HepG2 (cell line): Measurements from ENCODE around the gene TTPAL. TPM values are rescaled to one million over a fixed set of nuclear protein-coding genes. Genes with fewer than 3 reads are reported as not detected.

ENCODE experiments used
- ADNP ChIP-seq: sonication (generic); formaldehyde crosslinking; IDR thresholded peaks from 2 replicates; pipeline ENCODE4 v1.4.0; 2020; ENCODE audit warnings: missing genetic modification reagents
- FOXK1 ChIP-seq: sonication (generic); formaldehyde crosslinking; IDR thresholded peaks from 2 replicates; pipeline ENCODE4 v1.4.0; 2020; ENCODE audit warnings: low read depth, missing genetic modification reagents, borderline replicate concordance
- PLSCR1 ChIP-seq: sonication (generic); formaldehyde crosslinking; IDR thresholded peaks from 2 replicates; pipeline ENCODE4 v1.5.0; 2020; ENCODE audit warnings: missing genetic modification reagents, mild to moderate bottlenecking, borderline replicate concordance
- PRMT3 ChIP-seq: sonication (generic); formaldehyde crosslinking; IDR thresholded peaks from 2 replicates; pipeline ENCODE4 v1.8.1; 2022; ENCODE audit warnings: low read depth, mild to moderate bottlenecking, moderate library complexity, missing genetic modification reagents, borderline replicate concordance
- SMC3 ChIP-seq: IDR thresholded peaks from 2 replicates; pipeline ENCODE4 v1.6.1; 2011; ENCODE audit warnings: low read length, improper control_type of control experiment
- SMYD3 ChIP-seq: sonication (generic); formaldehyde crosslinking; IDR thresholded peaks from 2 replicates; pipeline ENCODE4 v1.8.1; 2023; ENCODE audit warnings: mild to moderate bottlenecking, missing genetic modification reagents
- SNAPC5 ChIP-seq: sonication (generic); formaldehyde crosslinking; IDR thresholded peaks from 2 replicates; pipeline ENCODE4 v1.8.1; 2023; ENCODE audit warnings: mild to moderate bottlenecking, missing genetic modification reagents, borderline replicate concordance
- STAG1 ChIP-seq: sonication (generic); formaldehyde crosslinking; IDR thresholded peaks from 2 replicates; pipeline ENCODE4 v1.4.0; 2020; ENCODE audit warnings: missing genetic modification reagents
- TCF12 ChIP-seq, 2 experiments: fragments of 450-650 bp in 1 of 2; sonication (generic) in 1 of 2; formaldehyde crosslinking in 1 of 2; IDR thresholded peaks; 2 replicates each; pipeline versions ENCODE4 v1.6.1 to v1.8.0; 2017 to 2022; ENCODE audit warnings: antibody characterized with exemption in 1 of 2, mild to moderate bottlenecking in 1 of 2, missing genetic modification reagents in 1 of 2, moderate library complexity in 1 of 2
- YEATS2 ChIP-seq: sonication (generic); formaldehyde crosslinking; IDR thresholded peaks from 2 replicates; pipeline ENCODE4 v1.4.0; 2020; ENCODE audit warnings: missing genetic modification reagents, borderline replicate concordance
- ZNF136 ChIP-seq: sonication (generic); formaldehyde crosslinking; IDR thresholded peaks from 2 replicates; pipeline ENCODE4 v1.8.1; 2022; ENCODE audit warnings: low read depth, mild to moderate bottlenecking, moderate library complexity, missing genetic modification reagents
- ZNF18 ChIP-seq: sonication (generic); formaldehyde crosslinking; IDR thresholded peaks from 2 replicates; pipeline ENCODE4 v1.8.0; 2022; ENCODE audit warnings: mild to moderate bottlenecking, missing genetic modification reagents; ENCODE audit not compliant: insufficient replicate concordance
- ZNF280B ChIP-seq: sonication (generic); formaldehyde crosslinking; IDR thresholded peaks from 2 replicates; pipeline ENCODE4 v1.5.0; 2020; ENCODE audit warnings: missing genetic modification reagents, mild to moderate bottlenecking, borderline replicate concordance
- ZNF333 ChIP-seq: sonication (generic); formaldehyde crosslinking; IDR thresholded peaks from 2 replicates; pipeline ENCODE4 v1.4.0; 2020; ENCODE audit warnings: mild to moderate bottlenecking, missing genetic modification reagents, borderline replicate concordance
- ZNF503 ChIP-seq: sonication (generic); formaldehyde crosslinking; IDR thresholded peaks from 2 replicates; pipeline ENCODE4 v1.4.0; 2020; ENCODE audit warnings: missing genetic modification reagents
- ZNF800 ChIP-seq: sonication (generic); formaldehyde crosslinking; IDR thresholded peaks from 2 replicates; pipeline ENCODE4 v1.4.0; 2020; ENCODE audit warnings: missing genetic modification reagents
- polyA plus RNA-seq, 8 experiments: library from polyadenylated mRNA; depleted of rRNA in 3 of 8; stranded (reverse) in 7 of 8; unstranded in 1 of 8; fragments of >200 nt; fragmentation: Illumina TruSeq in 4 of 8; extraction: Trizol in 4 of 8; gene quantifications; 2 replicates each; pipeline versions ENCODE4 v1.2.1 to v1.2.3, GENCODE V29; 2011 to 2016; ENCODE audit warnings: low read depth in 4 of 8, missing spikeins in 1 of 8, mixed read lengths in 1 of 8; ENCODE audit not compliant: insufficient read depth in 1 of 8
- total RNA-seq, 5 experiments: library from RNA; depleted of rRNA; stranded (reverse); fragments of >200 nt; fragmentation: Illumina TruSeq; extraction: Trizol; gene quantifications; 2 replicates each; pipeline ENCODE4 v1.2.3, GENCODE V29; 2016; ENCODE audit warnings: low read depth in 1 of 5

TTPAL gene
- total and polyA plus RNA-seq, 2 of the 13 experiments (the other 11 are each of a cell fraction or from before 2014, with no cell fraction given), result 4.3 to 18.8 TPM

GRCh38 chr20:44433751-44434538 lies 41.7 kb upstream of the TTPAL start (continued):
- TF ChIP-seq PLSCR1 (CRISPR knock-in tag), result no peak
- TF ChIP-seq SMYD3, result peak; percentile 27; the same call in 1 of the 2 replicates
- TF ChIP-seq ADNP (CRISPR knock-in tag), result 0 out of 2 replicates have a peak, but pooled peaks have one; percentile 60
- TF ChIP-seq ZNF136 (CRISPR knock-in tag), result 0 out of 2 replicates have a peak, but pooled peaks have one; percentile 5
- TF ChIP-seq ZNF503 (CRISPR knock-in tag), result 0 out of 2 replicates have a peak, but pooled peaks have one; percentile 18
- TF ChIP-seq PRMT3 (CRISPR knock-in tag), result 0 out of 2 replicates have a peak, but pooled peaks have one; percentile 23
- peak; percentile 5; the same call in 1 of the 2 replicates for TF ChIP-seq STAG1 (CRISPR knock-in tag)
- peak; percentile 70 for TF ChIP-seq YEATS2 (CRISPR knock-in tag)
- TF ChIP-seq ZNF280B (CRISPR knock-in tag), result 0 out of 2 replicates have a peak, but pooled peaks have one; percentile 23
- no peak for TF ChIP-seq ZNF18
- TF ChIP-seq SNAPC5 (CRISPR knock-in tag), result no peak
- TF ChIP-seq SMC3, result 0 out of 2 replicates have a peak, but pooled peaks have one; percentile 9
- no peak for TF ChIP-seq TCF12 (IDR thresholded peaks at IDR 0.05)
- no peak for TF ChIP-seq TCF12 (CRISPR knock-in tag; IDR thresholded peaks at IDR 0.05)
- TF ChIP-seq FOXK1 (CRISPR knock-in tag), result peak; percentile 40; the same call in 1 of the 2 replicates
- 0 out of 2 replicates have a peak, but pooled peaks have one; percentile 21 for TF ChIP-seq ZNF333
- 0 out of 2 replicates have a peak, but pooled peaks have one; percentile 50 for TF ChIP-seq ZNF800 (CRISPR knock-in tag)
